H1 (cell line): Measurements from ENCODE around the gene DIAPH2. TPM values are rescaled to one million over a fixed set of nuclear protein-coding genes. Genes with fewer than 3 reads are reported as not detected.

Experiments used
- CTCF ChIA-PET: fragments of 300-600 bp; sonication (Branson Sonifier 250); formaldehyde crosslinking; loops from one replicate; lab custom pipeline; 2021; ENCODE audit not compliant: partially characterized antibody; lab: Charles Lee
- POLR2A ChIA-PET: fragments of 300-600 bp; sonication (Branson Sonifier 250); formaldehyde crosslinking; loops from one replicate; lab custom pipeline; 2021; ENCODE audit warnings: inconsistent platforms; ENCODE audit not compliant: partially characterized antibody; lab: Charles Lee
- DNase-seq, 2 experiments: peaks; one replicate each; pipeline versions ENCODE4 v3.0.0 to v3.0.0-alpha.2; 2010 to 2022; ENCODE audit warnings: low spot score in 2 of 2, low read depth in 1 of 2, mixed read lengths in 1 of 2
- FAIRE-seq: peaks from 2 replicates; lab custom pipeline; 2011; peaks lifted over from hg19 to GRCh38; lab: Jason Lieb, UNC
- H2AFZ ChIP-seq: 2 replicates; pipeline ENCODE4 v1.8.1; 2012; ENCODE audit warnings: low read length, inconsistent platforms
- H2AK5ac ChIP-seq: 2 replicates; pipeline ENCODE4 v1.6.1; 2013; ENCODE audit warnings: low read depth, low read length
- H2BK120ac ChIP-seq: replicated peaks from 2 replicates; pipeline ENCODE3; 2013; ENCODE audit warnings: low read depth, low read length, inconsistent platforms
- H2BK12ac ChIP-seq: 2 replicates; pipeline ENCODE4 v1.6.1; 2013; ENCODE audit warnings: low read depth, low read length
- H2BK15ac ChIP-seq: 2 replicates; pipeline ENCODE4 v1.6.1; 2013; ENCODE audit warnings: low read length
- H2BK20ac ChIP-seq: 2 replicates; pipeline ENCODE4 v1.6.1; 2013; ENCODE audit warnings: low read length
- H2BK5ac ChIP-seq: 2 replicates; pipeline ENCODE4 v1.6.1; 2013; ENCODE audit warnings: low read depth, low read length
- H3K14ac ChIP-seq: 2 replicates; pipeline ENCODE4 v1.6.1; 2013; ENCODE audit warnings: inconsistent platforms; ENCODE audit not compliant: insufficient read length
- H3K18ac ChIP-seq: 2 replicates; pipeline ENCODE4 v1.6.1; 2013; ENCODE audit warnings: low read length; ENCODE audit errors: extremely low read depth
- H3K23ac ChIP-seq: 2 replicates; pipeline ENCODE4 v1.6.1; 2013; ENCODE audit warnings: inconsistent platforms; ENCODE audit not compliant: insufficient read length
- H3K23me2 ChIP-seq: 2 replicates; pipeline ENCODE4 v1.6.1; 2013; ENCODE audit warnings: low read depth, low read length
- H3K27ac ChIP-seq: 2 replicates; pipeline ENCODE4 v1.6.1; 2011; ENCODE audit warnings: low read depth, low read length, inconsistent platforms
- H3K27me3 ChIP-seq, 4 experiments: replicated peaks in 1 of 4; 1 replicate in 1 of 4; 2 replicates in 3 of 4; pipeline versions ENCODE4 v1.6.1 to v1.8.1; 2011 to 2013; ENCODE audit warnings: low read length in 3 of 4, mild to moderate bottlenecking in 3 of 4, inconsistent platforms in 2 of 4, mixed read lengths in 2 of 4, moderate library complexity in 1 of 4; ENCODE audit not compliant: control insufficient read depth in 3 of 4, insufficient read depth in 3 of 4; ENCODE audit errors: extremely low read depth in 1 of 4
- H3K36me3 ChIP-seq, 4 experiments: 2 replicates each; pipeline versions ENCODE4 v1.6.1 to v1.8.1; 2011 to 2013; ENCODE audit warnings: mild to moderate bottlenecking in 4 of 4, low read length in 3 of 4, moderate library complexity in 2 of 4, control low read depth in 1 of 4, inconsistent platforms in 1 of 4; ENCODE audit not compliant: insufficient read depth in 4 of 4, control insufficient read depth in 2 of 4
- H3K4ac ChIP-seq: replicated peaks from 2 replicates; pipeline ENCODE3; 2013; ENCODE audit warnings: low read length, low read depth, mixed read lengths, inconsistent platforms; ENCODE audit not compliant: insufficient read length
- H3K4me1 ChIP-seq, 4 experiments: replicated peaks in 1 of 4; 1 replicate in 1 of 4; 2 replicates in 3 of 4; pipeline versions ENCODE4 v1.6.1 to v1.8.1; 2011 to 2013; ENCODE audit warnings: low read length in 3 of 4, inconsistent platforms in 2 of 4, mixed read lengths in 1 of 4; ENCODE audit not compliant: insufficient read depth in 4 of 4, control insufficient read depth in 3 of 4
- H3K4me2 ChIP-seq, 2 experiments: 2 replicates each; pipeline versions ENCODE4 v1.6.1 to v1.8.1; 2011 to 2013; ENCODE audit warnings: low read depth in 2 of 2, low read length in 2 of 2, control low read depth in 1 of 2, inconsistent platforms in 1 of 2, mild to moderate bottlenecking in 1 of 2; ENCODE audit not compliant: insufficient read depth in 1 of 2
- H3K4me3 ChIP-seq, 4 experiments: fragments of 200-600, 300-600 bp in 1 of 4; sonication (generic), shearing (Covaris generic), sonication (Bioruptor Twin) in 1 of 4; 2 replicates each; pipeline versions ENCODE4 v1.5.1 to v1.8.1; 2011 to 2016; ENCODE audit warnings: low read length in 4 of 4, low read depth in 3 of 4, control low read depth in 2 of 4, inconsistent platforms in 2 of 4, mild to moderate bottlenecking in 2 of 4, mixed read lengths in 1 of 4, moderate library complexity in 1 of 4; ENCODE audit not compliant: insufficient read depth in 2 of 4; ENCODE audit errors: extremely low read depth in 1 of 4
- H3K56ac ChIP-seq: replicated peaks from 2 replicates; pipeline ENCODE3; 2013; ENCODE audit warnings: low read depth, mild to moderate bottlenecking, mixed read lengths, low read length, inconsistent platforms; ENCODE audit not compliant: insufficient read length
- H3K79me1 ChIP-seq: 2 replicates; pipeline ENCODE4 v1.6.1; 2013; ENCODE audit warnings: low read depth, low read length, control low read depth
- H3K79me2 ChIP-seq, 2 experiments: 2 replicates each; pipeline versions ENCODE4 v1.6.1 to v1.8.1; 2012 to 2013; ENCODE audit warnings: low read length in 2 of 2, mild to moderate bottlenecking in 2 of 2, inconsistent platforms in 1 of 2; ENCODE audit not compliant: insufficient read depth in 2 of 2, control insufficient read depth in 1 of 2
- H3K9ac ChIP-seq, 4 experiments: replicated peaks in 1 of 4; 1 replicate in 1 of 4; 2 replicates in 3 of 4; pipeline versions ENCODE4 v1.6.1 to v1.8.1; 2011 to 2013; ENCODE audit warnings: low read depth in 3 of 4, low read length in 3 of 4, control low read depth in 2 of 4, mild to moderate bottlenecking in 2 of 4, moderate library complexity in 2 of 4, inconsistent platforms in 1 of 4; ENCODE audit errors: extremely low read depth in 1 of 4
- H3K9me3 ChIP-seq, 2 experiments: 2 replicates each; pipeline versions ENCODE4 v1.6.1 to v1.8.1; 2012 to 2013; ENCODE audit warnings: mild to moderate bottlenecking in 2 of 2, moderate library complexity in 2 of 2, control low read depth in 1 of 2, inconsistent platforms in 1 of 2, low read depth in 1 of 2, low read length in 1 of 2, mixed read lengths in 1 of 2; ENCODE audit not compliant: insufficient read depth in 2 of 2
- H4K20me1 ChIP-seq, 2 experiments: replicated peaks in 1 of 2; 2 replicates each; pipeline versions ENCODE3 to v1.8.1; 2011 to 2013; ENCODE audit warnings: inconsistent platforms in 2 of 2, low read length in 2 of 2, mild to moderate bottlenecking in 1 of 2; ENCODE audit not compliant: insufficient read depth in 2 of 2, control insufficient read depth in 1 of 2
- H4K5ac ChIP-seq: 2 replicates; pipeline ENCODE4 v1.6.1; 2013; ENCODE audit warnings: low read length, low read depth, mixed read lengths, inconsistent platforms; ENCODE audit not compliant: insufficient read length
- H4K8ac ChIP-seq: 2 replicates; pipeline ENCODE4 v1.8.0; 2013; ENCODE audit warnings: mild to moderate bottlenecking, moderate library complexity, low read length, inconsistent platforms; ENCODE audit not compliant: insufficient read depth; ENCODE audit errors: extremely low read depth
- H4K91ac ChIP-seq: replicated peaks from 2 replicates; pipeline ENCODE3; 2013; ENCODE audit warnings: low read length, mixed read lengths, inconsistent platforms; ENCODE audit not compliant: insufficient read length
- ATF2 ChIP-seq: IDR thresholded peaks from 2 replicates; pipeline ENCODE4 v1.6.1; 2012; ENCODE audit warnings: low read length, inconsistent platforms
- BCL11A ChIP-seq, 2 experiments: IDR thresholded peaks; one replicate each; pipeline ENCODE4 v1.6.1; 2011; ENCODE audit warnings: low read depth in 2 of 2, low read length in 2 of 2, mild to moderate bottlenecking in 2 of 2
- BRCA1 ChIP-seq: IDR thresholded peaks from 2 replicates; pipeline ENCODE4 v1.6.1; 2012; ENCODE audit warnings: low read depth, low read length, improper control_type of control experiment
- CBX8 ChIP-seq: fragments of 300-800, 300-1000 bp; sonication (generic); IDR thresholded peaks from 2 replicates; pipeline ENCODE4 v1.7.1; 2016; ENCODE audit warnings: low read depth, low read length, borderline replicate concordance
- CTBP2 ChIP-seq: IDR thresholded peaks from 2 replicates; pipeline ENCODE4 v1.7.0; 2011; ENCODE audit warnings: borderline replicate concordance, mild to moderate bottlenecking, moderate library complexity, mixed read lengths, low read length; ENCODE audit not compliant: insufficient read depth, insufficient read length
- GABPA ChIP-seq: IDR thresholded peaks from 2 replicates; pipeline ENCODE4 v1.6.1; 2011; ENCODE audit warnings: mild to moderate bottlenecking, low read length, moderate library complexity, borderline replicate concordance; ENCODE audit not compliant: insufficient read depth
- HDAC2 ChIP-seq, 2 experiments: fragments of 300-600 bp in 1 of 2; sonication (generic) in 1 of 2; IDR thresholded peaks; 2 replicates each; pipeline ENCODE4 v1.6.1; 2011 to 2012; ENCODE audit warnings: low read depth in 2 of 2, low read length in 2 of 2, mild to moderate bottlenecking in 2 of 2, moderate library complexity in 2 of 2, borderline replicate concordance in 1 of 2, inconsistent platforms in 1 of 2
- HDAC6 ChIP-seq: IDR thresholded peaks from one replicate; pipeline ENCODE4 v1.7.1; 2012; ENCODE audit warnings: low read depth, mild to moderate bottlenecking, inconsistent platforms, low read length, moderate library complexity
- KDM5A ChIP-seq: fragments of 200-600 bp; IDR thresholded peaks from 2 replicates; pipeline ENCODE4 v1.7.1; 2012; ENCODE audit warnings: mild to moderate bottlenecking, low read length, inconsistent platforms, mixed read lengths
- MAFK ChIP-seq: IDR thresholded peaks from 2 replicates; pipeline ENCODE4 v1.6.1; 2012; ENCODE audit warnings: low read depth, mild to moderate bottlenecking, improper control_type of control experiment, low read length
- NANOG ChIP-seq: IDR thresholded peaks from 2 replicates; pipeline ENCODE4 v1.6.1; 2011; ENCODE audit warnings: low read length, low read depth, mild to moderate bottlenecking, inconsistent platforms; ENCODE audit not compliant: insufficient read depth, poor library complexity, severe bottlenecking
- SRF ChIP-seq: IDR thresholded peaks from 2 replicates; pipeline ENCODE4 v1.6.1; 2011; ENCODE audit warnings: mild to moderate bottlenecking, low read depth, low read length, moderate library complexity
- WGBS, 2 experiments: shearing (Covaris generic) in 1 of 2; methylation state at CpG; one replicate each; pipeline versions ENCODE4 v1.1.6 to v1.1.7; 2013 to 2015; ENCODE audit warnings: low lambda C conversion rate in 2 of 2, mixed read lengths in 2 of 2, inconsistent platforms in 1 of 2, low coverage in 1 of 2, missing lambda C conversion rate in 1 of 2; ENCODE audit not compliant: insufficient replicate concordance in 2 of 2, insufficient coverage in 1 of 2, insufficient read length in 1 of 2; ENCODE audit errors: extremely low coverage in 1 of 2, missing lambda C conversion rate in 1 of 2; 5-methylcytosine and 5-hydroxymethylcytosine counted together
- polyA plus RNA-seq, 7 experiments: library from polyadenylated mRNA; depleted of rRNA in 3 of 7; stranded (reverse) in 5 of 7; unstranded in 2 of 7; fragments of >200 nt in 5 of 7; fragments of 200-250 nt in 2 of 7; gene quantifications; 1 replicate in 5 of 7; 2 replicates in 1 of 7; 4 replicates in 1 of 7; pipeline versions ENCODE4 v1.2.1 to v1.2.3, GENCODE V29; 2011 to 2013; ENCODE audit warnings: missing spikeins in 2 of 7, mixed read lengths in 2 of 7
- total RNA-seq: library from RNA; stranded (reverse); fragmentation: NEBNext Ultra II Directional; extraction: Animal tissue kit (Norgen Biotek cat#: 25700); gene quantifications from 2 replicates; pipeline ENCODE4 v1.2.1, GENCODE V29; 2021

The DIAPH2 gene
- total and polyA plus RNA-seq, 2 of the 8 experiments (the other 6 are each of a cell fraction or from before 2014, with no cell fraction given) = 4.4 to 24.3 TPM

- H2BK12ac ChIP-seq = no peak overlapping the region
- H3K18ac ChIP-seq = no peak overlapping the region
- no peak overlapping the region for H2BK120ac ChIP-seq
- H2BK15ac ChIP-seq = no peak overlapping the region
- no peak overlapping the region for H4K8ac ChIP-seq
- FAIRE-seq (no peak), DNase-seq (no peak)
- H4K5ac ChIP-seq = no peak overlapping the region
- H3K9ac ChIP-seq = no peak overlapping the region
- no peaks in the 10 kb centered on the region for H4K20me1 ChIP-seq
- H3K4ac ChIP-seq = no peak overlapping the region
- WGBS, 2 experiments = 93% methylated on average over 4 of the region's 4 CpGs; no CpG with 5 or more reads in 1 of the 2 experiments
- H3K9me3 ChIP-seq = no peaks in the 10 kb centered on the region
- no peak overlapping the region for H3K23ac ChIP-seq
- no peaks in the 10 kb centered on the region for H3K79me2 ChIP-seq
- no peak overlapping the region for H2AK5ac ChIP-seq
- ChIA-PET POLR2A (no interaction called here), CTCF (no interaction called here)
- H3K14ac ChIP-seq = no peak overlapping the region
- H3K23me2 ChIP-seq = no peaks in the 10 kb centered on the region
- no peak overlapping the region for H3K27ac ChIP-seq
- H3K36me3 ChIP-seq = no peaks in the 10 kb centered on the region
- no peak overlapping the region for H4K91ac ChIP-seq
- H2AFZ ChIP-seq = no peak overlapping the region
- H3K79me1 ChIP-seq = no peaks in the 10 kb centered on the region
- no peak overlapping the region for H2BK20ac ChIP-seq
- no peaks in the 10 kb centered on the region for H3K27me3 ChIP-seq
- no peak overlapping the region for H3K4me3 ChIP-seq
- no peak overlapping the region for H2BK5ac ChIP-seq
- H3K4me2 ChIP-seq = no peak overlapping the region
- peaks cover 0 to 6% (median 0%) of the 10 kb centered on the region in 4 experiments; a peak in 3 of 7 replicates for H3K4me1 ChIP-seq
- no peak overlapping the region for H3K56ac ChIP-seq
- TF ChIP-seq MAFK = no peak
- TF ChIP-seq NANOG = no peak
- no peak for TF ChIP-seq HDAC2 (IDR thresholded peaks at IDR 0.05; ENCODE audit: borderline replicate concordance in 1 of 2, low read depth in 2 of 2, low read length in 2 of 2)
- no peak for TF ChIP-seq GABPA
- no peak for TF ChIP-seq BCL11A (IDR thresholded peaks at IDR 0.05; ENCODE audit: low read depth in 2 of 2, low read length in 2 of 2)
- TF ChIP-seq ATF2 = no peak
- no peak for TF ChIP-seq CTBP2
- no peak for TF ChIP-seq KDM5A
- no peak for TF ChIP-seq BRCA1
- TF ChIP-seq SRF = no peak
- TF ChIP-seq HDAC6 = no peak
- no peak for TF ChIP-seq CBX8
Measured at GRCh38 chrX:97294041-97294440, 609.4 kb downstream of the DIAPH2 start.
